DND-41 (cell line): Measurements from ENCODE around the gene MAP3K1.

ENCODE experiments used
- ATAC-seq: fragments of 200-7000 bp; cut with Tn5 transposase; 3 replicates; pipeline ENCODE4 v1.9.1; 2021; ENCODE audit warnings: low read depth; ENCODE audit not compliant: insufficient read depth
- DNase-seq: peaks from one replicate; pipeline ENCODE4 v3.0.0-alpha.2; 2020
- H2AFZ ChIP-seq: 2 replicates; pipeline ENCODE4 v1.6.0; 2012; ENCODE audit warnings: low read depth, low read length
- H3K27ac ChIP-seq: 2 replicates; pipeline ENCODE4 v1.5.1; 2012; ENCODE audit warnings: low read length, inconsistent platforms
- H3K27me3 ChIP-seq: fragments of 200-600 bp; sonication (generic); 2 replicates; pipeline ENCODE4 v1.6.0; 2012; ENCODE audit warnings: low read length, mild to moderate bottlenecking, inconsistent platforms; ENCODE audit not compliant: insufficient read depth, poor library complexity
- H3K36me3 ChIP-seq: 2 replicates; pipeline ENCODE4 v1.5.1; 2012; ENCODE audit warnings: low read length, inconsistent platforms; ENCODE audit not compliant: insufficient read depth
- H3K4me1 ChIP-seq: 2 replicates; pipeline ENCODE4 v1.5.1; 2012; ENCODE audit warnings: mild to moderate bottlenecking, low read length; ENCODE audit not compliant: insufficient read depth
- H3K4me2 ChIP-seq: 2 replicates; pipeline ENCODE4 v1.6.0; 2012; ENCODE audit warnings: mild to moderate bottlenecking, moderate library complexity, low read length, inconsistent platforms; ENCODE audit not compliant: insufficient read depth
- H3K4me3 ChIP-seq, 2 experiments: fragments of 200-600 bp in 1 of 2; shearing (Covaris generic) in 1 of 2; 2 replicates each; pipeline ENCODE4 v1.5.1; 2012 to 2016; ENCODE audit warnings: inconsistent platforms in 2 of 2, low read length in 2 of 2, mild to moderate bottlenecking in 2 of 2, low read depth in 1 of 2, moderate library complexity in 1 of 2
- H3K79me2 ChIP-seq: 2 replicates; pipeline ENCODE4 v1.6.0; 2012; ENCODE audit warnings: low read length, inconsistent platforms; ENCODE audit not compliant: insufficient read depth
- H3K9ac ChIP-seq: 2 replicates; pipeline ENCODE4 v1.6.0; 2012; ENCODE audit warnings: low read depth, mild to moderate bottlenecking, inconsistent platforms, low read length, moderate library complexity
- H3K9me3 ChIP-seq: 2 replicates; pipeline ENCODE4 v1.5.1; 2012; ENCODE audit warnings: low read length, moderate library complexity, mild to moderate bottlenecking, inconsistent platforms; ENCODE audit not compliant: insufficient read depth, severe bottlenecking
- H4K20me1 ChIP-seq: 2 replicates; pipeline ENCODE4 v1.6.0; 2012; ENCODE audit warnings: low read length; ENCODE audit not compliant: insufficient read depth
- CTCF ChIP-seq: IDR thresholded peaks from 2 replicates; pipeline ENCODE4 v1.5.1; 2012; ENCODE audit warnings: borderline replicate concordance, low read length, moderate library complexity, mild to moderate bottlenecking; ENCODE audit not compliant: poor library complexity, severe bottlenecking; ENCODE audit errors: extremely low read depth
- EZH2 ChIP-seq: IDR thresholded peaks from 3 replicates; pipeline ENCODE4 v1.6.1; 2012; ENCODE audit warnings: borderline replicate concordance, low read depth, mild to moderate bottlenecking, moderate library complexity, low read length, inconsistent platforms; ENCODE audit not compliant: severe bottlenecking

The MAP3K1 gene

GRCh38 chr5:56919942-56920662 is 104.8 kb downstream of the MAP3K1 start:
- Histone ChIP-seq H3K9ac (no peak overlapping the region), H3K27me3 (no peaks in the 10 kb centered on the region), H3K27ac (no peak overlapping the region), H3K4me2 (no peak overlapping the region), H3K79me2 (no peaks in the 10 kb centered on the region), H2AFZ (no peak overlapping the region), H3K9me3 (no peaks in the 10 kb centered on the region), H3K36me3 (peaks cover 45% of the 10 kb centered on the region), H4K20me1 (no peaks in the 10 kb centered on the region), H3K4me3 (no peak overlapping the region), H3K4me1 (no peaks in the 10 kb centered on the region)
- ATAC-seq (no peak), DNase-seq (no peak)
- no peak for TF ChIP-seq EZH2

GRCh38 chr5:56922922-56923321 is 107.6 kb downstream of the MAP3K1 start:
- TF ChIP-seq CTCF (no peak), EZH2 (no peak)
- Histone ChIP-seq H3K4me3 (no peak overlapping the region), H3K4me2 (no peak overlapping the region), H3K36me3 (peaks cover 73% of the 10 kb centered on the region), H3K27me3 (no peaks in the 10 kb centered on the region), H3K9ac (no peak overlapping the region), H3K9me3 (no peaks in the 10 kb centered on the region), H2AFZ (no peak overlapping the region), H3K79me2 (no peaks in the 10 kb centered on the region), H4K20me1 (no peaks in the 10 kb centered on the region), H3K27ac (no peak overlapping the region), H3K4me1 (no peaks in the 10 kb centered on the region)
- no peak for DNase-seq
- ATAC-seq, result no peak

GRCh38 chr5:56934325-56934724 is 119.0 kb downstream of the MAP3K1 start:
- Histone ChIP-seq H3K27me3 (no peaks in the 10 kb centered on the region), H4K20me1 (0 out of 2 replicates have a peak, but pooled peaks cover 4% of the 10 kb centered on the region), H3K4me1 (no peaks in the 10 kb centered on the region), H2AFZ (no peak overlapping the region), H3K4me3 (no peak overlapping the region), H3K36me3 (peaks cover 91% of the 10 kb centered on the region), H3K79me2 (no peaks in the 10 kb centered on the region), H3K4me2 (no peak overlapping the region), H3K9me3 (no peaks in the 10 kb centered on the region), H3K9ac (no peak overlapping the region), H3K27ac (no peak overlapping the region)
- no peak for DNase-seq
- TF ChIP-seq CTCF (no peak), EZH2 (no peak)
- no peak for ATAC-seq

- Histone ChIP-seq H3K27ac (no peak overlapping the region), H3K4me2 (no peak overlapping the region), H3K79me2 (no peaks in the 10 kb centered on the region), H3K9ac (no peak overlapping the region), H2AFZ (no peak overlapping the region), H3K27me3 (no peaks in the 10 kb centered on the region), H3K4me1 (no peaks in the 10 kb centered on the region), H3K36me3 (peaks cover 94% of the 10 kb centered on the region), H4K20me1 (peaks cover 15% of the 10 kb centered on the region; the same call in 1 of the 2 replicates), H3K9me3 (no peaks in the 10 kb centered on the region), H3K4me3 (no peak overlapping the region)
- TF ChIP-seq CTCF (no peak), EZH2 (no peak)
- DNase-seq (no peak), ATAC-seq (no peak)
Observed at GRCh38 chr5:56938858-56939257, 123.5 kb downstream of the MAP3K1 start.
